C4-2B (cell line): Measurements from ENCODE around the gene FGD6.

Source experiments
- H3K27ac ChIP-seq: fragments of 450-650 bp; 2 replicates; pipeline ENCODE4 v1.5.1; 2017
- ZFX ChIP-seq: fragments of 450-650 bp; IDR thresholded peaks from 2 replicates; pipeline ENCODE4 v1.6.1; 2017
- TF ChIP-seq, protein P1 (sequence below): fragments of 450-650 bp; conservative IDR thresholded peaks from 2 replicates; pipeline ENCODE4 v1.5.1; 2017; ENCODE audit warnings: mild to moderate bottlenecking

FGD6 gene

DNA sequence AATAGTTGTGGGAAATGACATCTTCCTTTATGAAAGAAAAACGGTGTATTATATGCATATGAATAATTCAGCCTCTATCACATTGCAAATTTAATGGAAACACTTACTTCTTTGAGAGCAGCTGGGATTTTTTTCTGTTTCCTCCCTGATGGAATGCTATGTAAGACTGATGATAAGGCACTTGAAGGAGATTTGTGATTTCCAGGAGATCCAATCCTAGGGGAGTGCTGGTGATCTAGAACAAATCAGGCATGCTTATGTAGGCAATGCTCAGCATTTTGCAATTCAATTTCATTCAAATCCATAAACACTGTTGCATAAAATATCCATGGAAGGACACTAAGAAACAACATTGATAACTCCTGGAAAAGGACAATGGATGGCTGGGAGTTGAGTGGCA, 127.8 kb downstream of the FGD6 start:
- no peak overlapping the region for H3K27ac ChIP-seq
- TF ChIP-seq, protein P1, sequence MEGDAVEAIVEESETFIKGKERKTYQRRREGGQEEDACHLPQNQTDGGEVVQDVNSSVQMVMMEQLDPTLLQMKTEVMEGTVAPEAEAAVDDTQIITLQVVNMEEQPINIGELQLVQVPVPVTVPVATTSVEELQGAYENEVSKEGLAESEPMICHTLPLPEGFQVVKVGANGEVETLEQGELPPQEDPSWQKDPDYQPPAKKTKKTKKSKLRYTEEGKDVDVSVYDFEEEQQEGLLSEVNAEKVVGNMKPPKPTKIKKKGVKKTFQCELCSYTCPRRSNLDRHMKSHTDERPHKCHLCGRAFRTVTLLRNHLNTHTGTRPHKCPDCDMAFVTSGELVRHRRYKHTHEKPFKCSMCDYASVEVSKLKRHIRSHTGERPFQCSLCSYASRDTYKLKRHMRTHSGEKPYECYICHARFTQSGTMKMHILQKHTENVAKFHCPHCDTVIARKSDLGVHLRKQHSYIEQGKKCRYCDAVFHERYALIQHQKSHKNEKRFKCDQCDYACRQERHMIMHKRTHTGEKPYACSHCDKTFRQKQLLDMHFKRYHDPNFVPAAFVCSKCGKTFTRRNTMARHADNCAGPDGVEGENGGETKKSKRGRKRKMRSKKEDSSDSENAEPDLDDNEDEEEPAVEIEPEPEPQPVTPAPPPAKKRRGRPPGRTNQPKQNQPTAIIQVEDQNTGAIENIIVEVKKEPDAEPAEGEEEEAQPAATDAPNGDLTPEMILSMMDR: no peak
- TF ChIP-seq ZFX: no peak

DNA sequence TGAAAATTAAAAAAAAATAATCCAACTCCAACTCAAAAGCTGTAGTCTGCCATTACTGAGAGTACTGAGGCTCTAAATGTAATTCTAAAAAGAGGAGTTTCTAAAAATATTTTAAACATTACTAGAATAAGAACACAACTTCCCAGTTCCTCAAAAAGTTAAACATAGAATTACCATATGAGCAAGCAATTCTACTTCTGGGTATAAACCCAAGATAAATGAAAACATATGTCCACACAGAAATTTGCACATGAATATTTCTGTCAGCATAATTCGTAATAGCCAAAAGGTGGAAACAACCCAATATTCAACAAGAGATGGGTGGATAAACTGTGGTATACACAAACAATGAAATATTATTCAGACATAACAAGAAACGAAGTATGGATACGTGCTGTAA, 128.9 kb downstream of the FGD6 start:
- H3K27ac ChIP-seq: no peak overlapping the region

DNA sequence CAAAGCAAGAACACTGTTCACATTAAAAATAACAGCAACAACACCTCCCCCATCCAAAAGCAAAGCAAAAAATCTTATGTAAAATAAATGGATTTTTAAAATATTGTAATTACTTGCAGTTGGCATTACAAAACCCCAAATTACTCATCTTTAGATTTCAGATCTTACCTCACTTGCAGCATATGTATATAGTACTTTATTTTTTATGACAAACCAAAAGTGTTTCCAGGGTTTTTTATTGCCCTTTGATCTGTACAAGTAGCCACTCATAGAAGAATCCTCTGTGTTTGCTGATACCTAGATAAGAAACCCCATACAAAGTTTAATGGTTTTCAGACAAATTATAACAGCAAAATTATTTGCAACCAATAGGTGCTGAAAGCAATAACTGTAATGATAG, 131.7 kb downstream of the FGD6 start:
- H3K27ac ChIP-seq: no peak overlapping the region
- TF ChIP-seq ZFX: no peak
- TF ChIP-seq, protein P1: no peak

More for the DNA sequence above, 128.9 kb downstream of the FGD6 start:
- TF ChIP-seq ZFX: no peak
- TF ChIP-seq, protein P1: no peak

DNA sequence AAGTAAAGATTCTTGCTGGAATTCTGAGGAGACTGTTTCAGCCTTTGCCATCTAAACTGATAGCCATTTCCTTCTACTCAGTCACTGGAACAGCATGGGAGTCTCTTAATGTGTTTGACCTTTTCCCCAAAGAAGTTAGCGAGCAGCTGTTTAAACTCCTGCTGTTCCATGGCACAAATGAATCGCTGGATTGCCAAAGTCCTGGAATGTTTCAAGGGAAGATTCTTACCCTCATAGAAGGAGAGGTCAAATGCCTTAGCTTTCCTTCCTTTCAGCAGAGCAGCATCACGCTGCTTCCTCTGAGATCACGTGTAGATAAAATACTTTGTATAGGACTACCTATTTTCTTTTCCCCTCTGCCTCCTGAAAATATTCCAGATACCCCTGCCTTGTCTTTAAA, 133.3 kb downstream of the FGD6 start:
- TF ChIP-seq ZFX: no peak
- TF ChIP-seq, protein P1: no peak
- H3K27ac ChIP-seq: no peak overlapping the region

DNA sequence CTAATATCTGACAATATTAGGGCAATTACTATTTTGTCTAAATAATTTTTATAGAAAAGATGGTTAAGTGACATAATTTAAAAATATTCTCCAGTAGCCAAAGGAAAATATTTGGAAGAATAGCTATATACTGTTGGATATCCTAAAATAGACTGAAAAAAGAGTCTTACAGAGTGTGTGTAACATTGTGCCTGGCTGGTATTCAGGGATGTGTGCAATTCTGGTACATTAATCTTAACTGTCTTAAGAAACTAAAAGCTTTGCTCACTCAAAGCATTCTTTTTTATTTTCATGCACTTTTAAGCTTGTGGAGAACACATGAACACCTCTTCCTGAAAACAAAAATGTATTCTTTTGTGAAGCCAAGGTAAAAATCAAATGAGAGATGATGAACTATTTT, 133.8 kb downstream of the FGD6 start:
- H3K27ac ChIP-seq: no peak overlapping the region

DNA sequence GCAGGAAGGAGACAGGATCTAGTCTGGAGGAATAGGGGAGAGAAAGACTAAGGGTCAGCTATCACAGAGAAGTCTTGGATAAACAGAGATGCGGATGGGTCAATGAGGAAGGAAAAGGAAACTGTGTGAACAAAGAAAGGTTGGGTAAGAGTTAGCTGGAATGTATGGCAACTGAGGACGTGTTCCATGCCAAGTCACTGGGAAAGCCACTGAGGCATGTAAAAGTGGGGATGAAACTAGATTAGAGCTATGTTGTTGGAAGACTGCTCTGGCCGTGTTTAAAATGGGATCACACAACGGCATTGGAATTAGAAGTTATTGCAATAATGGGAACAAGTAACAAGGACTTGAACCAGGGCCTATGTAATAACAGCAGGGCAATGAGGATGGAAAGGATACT, 139.9 kb downstream of the FGD6 start:
- H3K27ac ChIP-seq: no peak overlapping the region
- TF ChIP-seq, protein P1: no peak
- no peak for TF ChIP-seq ZFX

More for the DNA sequence above, 133.8 kb downstream of the FGD6 start:
- TF ChIP-seq ZFX: no peak
- TF ChIP-seq, protein P1: no peak

DNA sequence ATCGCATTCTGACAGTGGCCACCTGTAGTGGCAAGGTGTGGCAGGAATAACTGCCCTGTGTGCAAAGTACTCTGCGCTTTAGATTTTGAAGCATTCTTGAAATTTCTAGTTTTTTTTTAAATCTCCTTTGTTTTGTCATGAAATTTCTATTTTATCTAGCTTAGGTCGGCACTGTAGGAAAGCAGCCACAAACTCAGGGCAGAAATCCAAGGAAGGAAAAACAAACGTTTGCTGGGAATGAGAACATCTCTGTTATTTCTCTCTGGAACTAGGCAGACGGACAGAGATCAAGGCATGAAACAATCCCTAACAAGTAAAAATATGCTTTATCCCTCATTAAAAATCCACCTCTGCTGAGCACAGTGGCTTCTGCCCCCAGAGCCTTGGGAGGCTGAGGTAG, 142.5 kb downstream of the FGD6 start:
- H3K27ac ChIP-seq: no peak overlapping the region
- no peak for TF ChIP-seq ZFX
- TF ChIP-seq, protein P1: no peak
